HG02981 (cell line): ENCODE data around the gene OGFOD2.
"Not testable (repeated sequence)": the region's sequence is repeated elsewhere in the genome, so short reads cannot be mapped to it uniquely, and the experiment has no call there.

Experiments
- ATAC-seq: cut with Tn5 transposase; IDR thresholded peaks from one replicate; pipeline ENCODE4 v1.9.1; 2021; ENCODE audit warnings: mild to moderate bottlenecking, moderate library complexity; ENCODE audit not compliant: unreplicated experiment

The OGFOD2 gene

DNA sequence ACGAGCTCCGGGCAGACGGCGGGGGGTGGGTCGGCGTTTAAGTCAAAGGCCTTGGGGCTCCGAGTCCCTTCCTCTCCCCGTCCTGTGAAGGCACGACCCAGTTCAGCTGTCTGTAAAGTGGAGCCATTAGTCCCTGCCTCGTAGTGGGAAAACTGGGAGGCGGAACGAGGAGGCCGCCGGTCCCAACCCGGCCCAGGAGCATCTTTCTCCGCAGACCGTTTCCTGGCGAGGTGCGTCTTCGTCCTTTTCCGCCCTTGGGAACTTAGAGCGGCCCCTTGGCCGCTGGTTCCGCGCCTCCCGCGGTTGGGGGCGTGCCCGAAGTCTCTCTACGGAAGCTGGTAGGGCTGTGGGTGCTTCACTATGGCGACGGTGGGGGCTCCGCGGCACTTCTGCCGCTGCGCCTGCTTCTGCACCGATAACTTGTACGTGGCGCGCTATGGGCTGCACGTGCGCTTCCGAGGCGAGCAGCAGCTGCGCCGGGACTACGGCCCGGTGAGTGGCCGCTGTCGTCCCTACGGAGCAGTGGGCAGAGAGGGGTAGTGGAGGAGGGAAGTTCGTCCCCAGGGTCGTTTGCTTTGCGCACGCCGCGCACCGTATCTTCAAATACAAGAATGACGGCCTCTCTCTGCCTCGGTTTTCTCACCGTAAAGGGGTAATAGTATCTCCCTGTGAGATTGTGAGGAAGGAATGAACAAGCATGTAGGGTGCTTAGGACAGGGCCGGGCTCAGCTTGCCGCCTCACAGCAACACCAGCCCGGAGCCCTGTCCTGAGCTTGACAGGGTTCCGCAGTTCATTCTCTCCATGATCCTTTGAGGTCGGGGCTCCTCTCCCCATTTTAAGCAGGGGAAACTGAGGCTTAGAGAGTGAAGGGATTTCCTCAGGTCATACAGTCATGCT is at the start of gene OGFOD2:
OGFOD2 (plus strand) TSS at position 353 of the 898 bp plus-strand sequence; CDS start at position 361, 8 bp downstream.
- ATAC-seq: peak; percentile 76

DNA sequence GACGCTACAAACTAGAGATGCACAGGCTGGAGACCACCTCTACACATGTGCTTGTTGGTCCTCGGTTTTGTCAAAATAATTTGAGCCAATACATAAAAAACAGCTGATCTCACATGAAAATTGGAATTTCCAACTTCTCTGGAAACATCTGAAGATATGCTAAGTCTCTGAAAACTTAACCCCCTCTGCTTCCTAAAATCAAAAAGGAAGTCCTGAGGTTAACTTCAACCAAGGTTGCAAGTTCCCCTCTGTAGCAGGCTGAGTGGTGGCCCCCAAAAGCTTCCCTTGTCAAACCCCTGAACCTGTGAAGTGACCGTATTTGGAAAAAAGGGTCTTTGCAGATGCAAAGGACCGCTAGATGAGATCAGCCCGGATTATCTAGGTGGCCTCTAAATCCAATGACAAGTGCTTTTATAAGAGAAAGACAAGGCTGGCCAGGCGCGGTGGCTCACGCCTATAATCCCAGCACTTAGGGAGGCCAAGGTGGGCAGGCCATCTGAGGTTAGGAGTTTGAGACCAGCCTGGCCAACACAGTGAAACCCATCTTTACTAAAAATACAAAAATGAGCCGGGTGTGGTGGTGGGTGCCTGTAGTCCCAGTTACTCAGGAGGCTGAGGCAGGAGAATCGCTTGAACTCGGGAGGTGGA is 47.2 kb upstream of the OGFOD2 start:
- ATAC-seq: no peak

DNA sequence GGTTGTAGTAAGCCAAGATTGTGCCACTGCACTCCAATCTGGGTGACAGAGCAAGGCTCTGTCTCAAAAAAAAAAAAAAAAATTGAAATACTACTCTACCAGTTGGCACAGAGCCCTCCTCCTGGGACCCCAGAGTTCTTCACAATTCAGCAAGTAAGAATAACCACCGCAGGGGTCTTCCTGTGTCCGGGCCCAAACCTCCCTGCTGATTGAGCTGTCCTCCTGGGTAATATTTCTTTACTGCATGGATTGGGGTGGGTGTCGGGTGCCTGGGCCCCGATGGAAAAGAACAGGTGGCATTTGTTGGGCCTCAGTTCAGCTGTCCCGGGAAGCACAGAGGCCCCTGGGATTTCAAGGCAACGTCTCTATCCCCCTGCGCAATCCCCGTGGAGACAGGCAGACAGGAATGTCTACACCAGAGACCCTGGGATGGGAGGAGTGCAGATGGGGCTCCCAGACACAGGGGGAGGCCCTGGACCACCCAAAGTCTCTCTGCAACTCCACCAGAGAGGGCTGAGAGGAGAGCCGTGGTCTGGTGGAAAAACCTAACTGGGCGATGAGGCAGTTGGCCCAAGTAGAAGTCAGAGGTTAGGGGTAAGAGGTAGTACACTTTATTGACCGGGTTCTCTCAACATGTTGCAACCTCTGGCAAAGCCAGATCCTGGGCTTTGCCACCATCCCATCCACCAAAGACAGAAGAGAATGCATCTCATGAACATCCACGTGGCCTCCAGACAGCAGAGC is 46.5 kb upstream of the OGFOD2 start:
- no peak for ATAC-seq

DNA sequence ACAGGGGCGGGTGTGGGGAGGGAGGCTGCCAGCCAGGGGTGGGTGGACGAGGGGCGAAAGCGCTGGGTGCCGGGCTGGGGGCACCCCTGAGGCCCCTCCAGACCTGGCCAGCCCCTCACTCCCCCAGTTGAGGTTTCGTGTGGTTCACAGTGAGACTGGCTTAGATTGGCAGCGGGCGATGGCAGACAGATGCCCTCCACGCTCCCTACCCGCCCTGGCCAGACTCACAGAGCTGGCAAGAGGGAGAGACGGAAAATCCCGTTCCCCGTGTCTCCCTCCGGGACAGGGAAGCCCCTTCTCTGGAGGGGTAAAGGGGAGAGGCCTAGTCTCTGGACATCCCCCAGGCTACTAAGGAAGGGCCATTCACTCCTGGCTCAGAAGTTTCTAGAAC is 45.9 kb upstream of the OGFOD2 start:
- ATAC-seq: no peak

DNA sequence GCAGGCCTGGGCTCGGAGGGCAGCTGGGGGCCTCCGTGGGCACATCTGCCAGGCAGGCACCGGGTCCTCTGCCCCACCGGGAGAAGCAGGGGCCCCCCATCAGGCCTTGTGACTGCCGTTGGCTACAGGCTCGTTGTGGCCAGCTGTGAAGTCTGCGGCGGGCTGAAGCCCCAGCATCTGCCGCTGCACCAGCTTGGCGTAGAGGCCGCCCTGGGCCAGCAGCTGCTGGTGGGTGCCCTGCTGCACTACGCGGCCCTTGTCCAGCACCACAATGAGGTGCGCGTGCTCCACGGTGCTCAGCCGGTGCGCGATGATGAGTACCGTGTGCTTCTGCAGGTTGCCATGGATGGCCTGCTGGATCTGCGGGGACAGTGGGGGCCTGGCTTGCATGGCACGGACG is 45.2 kb upstream of the OGFOD2 start:
- ATAC-seq: no peak

DNA sequence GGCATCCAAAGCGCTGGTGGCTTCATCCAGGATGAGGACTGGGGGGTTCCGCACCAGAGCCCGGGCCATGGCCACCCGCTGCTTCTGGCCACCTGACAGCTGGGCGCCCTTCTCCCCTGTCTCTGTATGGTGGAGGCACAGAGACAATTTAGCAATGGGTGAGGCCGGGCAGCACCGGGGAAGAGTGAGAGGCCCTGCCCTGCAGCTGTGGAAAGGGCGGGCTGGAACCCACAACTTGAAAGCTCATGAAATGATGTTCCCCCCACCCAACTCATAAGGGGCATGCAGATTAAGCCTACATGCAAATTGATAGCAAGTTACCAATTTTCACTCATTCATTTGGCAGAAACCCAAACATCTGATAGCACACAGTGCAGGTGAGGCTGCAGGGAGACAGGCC is 42.8 kb upstream of the OGFOD2 start:
- no peak for ATAC-seq

DNA sequence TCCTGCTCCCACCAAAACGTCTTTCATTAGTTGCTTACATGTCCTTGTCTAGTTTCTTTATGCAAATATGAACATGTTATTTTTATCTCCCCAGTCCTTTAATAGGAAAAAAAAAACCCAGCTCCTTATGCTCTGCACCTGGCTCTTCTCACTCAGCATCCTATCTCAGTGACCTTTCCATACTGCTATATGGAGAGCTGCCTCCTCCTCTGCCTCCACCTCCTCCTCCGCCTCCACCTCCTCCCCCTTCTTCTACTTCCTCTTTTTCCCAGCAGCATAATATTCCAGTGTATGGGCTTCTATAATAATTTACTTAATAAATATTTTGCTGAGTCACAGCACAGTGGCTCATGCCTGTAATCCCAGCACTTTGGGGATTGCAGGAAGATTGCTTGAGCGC is 40.3 kb upstream of the OGFOD2 start:
- ATAC-seq: no peak

DNA sequence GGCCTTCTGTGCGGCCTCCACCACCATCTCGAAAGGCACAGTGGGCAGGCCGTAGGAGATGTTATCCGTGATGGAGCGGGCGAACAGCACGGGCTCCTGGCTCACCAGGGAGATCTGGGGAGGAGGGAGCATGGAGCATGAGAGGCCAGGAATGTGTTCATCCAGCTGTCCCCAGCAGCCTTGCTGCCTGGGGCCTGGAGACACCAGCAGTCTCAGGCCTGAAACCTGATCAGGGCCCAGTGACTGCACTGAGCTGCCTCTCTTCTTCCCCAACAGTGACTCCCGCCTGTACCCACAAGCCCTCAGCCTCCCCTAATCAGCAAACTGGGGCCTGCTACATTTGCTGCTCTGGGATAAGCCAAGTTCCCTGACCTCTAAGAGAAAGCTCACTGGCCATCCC is 39.7 kb upstream of the OGFOD2 start:
- ATAC-seq: no peak

DNA sequence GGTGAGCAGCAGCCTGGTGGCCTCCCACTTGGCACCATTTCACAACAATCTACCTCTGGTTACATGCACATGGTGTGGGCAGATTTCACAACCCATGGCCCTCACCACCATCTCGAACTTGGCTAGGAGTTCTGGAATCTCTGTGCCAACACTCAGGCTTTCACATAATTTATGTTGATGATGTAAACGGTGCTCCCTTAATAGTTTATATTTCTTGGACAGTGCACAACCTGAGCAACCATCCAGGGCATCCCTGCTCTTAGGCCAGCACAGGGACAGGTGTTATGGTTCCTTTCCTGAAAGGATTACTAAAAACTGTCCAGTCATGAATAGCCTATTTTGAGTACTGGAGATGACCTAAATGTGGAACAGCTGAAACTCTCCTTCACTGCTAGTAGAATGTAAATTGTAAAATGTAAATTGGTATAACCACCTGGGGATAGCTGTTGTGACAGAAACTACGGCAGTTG is 37.4 kb upstream of the OGFOD2 start:
- no peak for ATAC-seq

DNA sequence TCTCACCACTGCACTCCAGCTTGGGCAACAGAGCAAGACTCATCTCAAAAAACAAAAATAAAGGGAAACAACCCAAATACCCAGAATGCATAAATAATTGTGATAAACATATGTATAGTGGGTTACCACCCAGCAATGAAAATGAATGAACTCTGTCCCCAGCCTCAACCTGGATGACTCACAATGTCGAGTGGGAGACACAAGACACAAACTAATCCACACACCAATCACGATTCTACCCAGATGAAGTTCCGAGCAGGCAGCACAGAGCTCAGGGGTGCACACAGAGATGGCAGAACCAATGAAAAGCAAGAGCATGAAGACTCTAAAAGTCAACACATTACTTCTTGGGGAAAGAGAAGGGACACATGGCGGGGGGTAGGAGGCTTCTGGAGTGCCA is 35.9 kb upstream of the OGFOD2 start:
- no peak for ATAC-seq

DNA sequence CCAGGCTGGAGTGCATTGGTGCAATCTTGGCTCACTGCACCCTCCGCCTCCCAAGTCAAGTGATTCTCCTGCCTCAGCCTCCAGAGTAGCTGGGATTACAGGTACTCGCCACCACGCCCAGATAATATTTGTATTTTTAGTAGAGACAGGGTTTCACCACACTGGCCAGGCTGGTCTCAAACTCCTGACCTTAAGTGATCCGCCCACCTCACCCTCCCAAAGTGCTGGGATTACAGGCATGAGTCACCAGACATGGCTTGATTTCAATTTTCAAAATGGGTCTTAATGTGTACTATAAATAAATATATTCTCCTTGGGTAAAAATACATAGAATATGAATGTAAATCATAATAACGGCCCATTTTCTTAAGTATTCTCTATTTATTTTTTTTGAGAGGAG is 33.7 kb upstream of the OGFOD2 start:
- not testable (repeated sequence) for ATAC-seq

DNA sequence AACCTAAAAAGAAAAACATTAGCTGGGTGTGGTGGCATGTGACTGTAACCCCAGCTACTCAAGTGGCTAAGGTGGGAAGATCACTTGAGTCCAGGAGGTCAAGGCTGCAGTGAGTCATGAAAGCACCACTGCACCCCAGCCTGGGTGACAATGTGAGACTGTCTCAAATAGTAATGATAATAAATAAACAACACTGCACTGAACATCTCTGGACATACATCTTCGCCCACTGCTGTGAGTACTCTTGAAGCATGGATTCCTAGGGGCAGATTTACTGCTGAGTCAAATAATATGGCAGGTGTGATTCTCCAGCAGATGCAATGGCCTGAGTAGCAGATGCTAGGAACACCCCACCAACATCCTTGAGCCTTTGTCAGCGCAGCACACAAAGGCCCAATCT is 32.4 kb upstream of the OGFOD2 start:
- no peak for ATAC-seq

DNA sequence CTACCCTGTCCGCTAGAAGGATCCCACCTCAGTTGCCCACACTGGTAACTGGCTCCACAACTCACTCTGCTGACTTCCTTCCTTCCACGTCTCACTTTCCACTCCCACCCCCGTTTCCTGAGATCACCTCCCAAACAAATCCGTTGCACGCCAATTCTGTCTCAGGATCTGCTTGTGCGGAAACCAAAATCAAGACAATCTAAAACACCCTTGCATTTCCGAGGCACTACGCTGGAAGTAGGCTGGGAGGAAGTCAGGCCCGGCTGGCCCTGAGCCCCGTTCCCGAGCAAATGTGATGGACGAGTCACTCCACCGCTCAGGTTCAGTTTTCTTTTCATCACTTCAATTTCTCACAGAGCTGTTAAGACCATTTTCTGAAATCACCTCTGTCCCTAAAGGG is 31.8 kb upstream of the OGFOD2 start:
- no peak for ATAC-seq

DNA sequence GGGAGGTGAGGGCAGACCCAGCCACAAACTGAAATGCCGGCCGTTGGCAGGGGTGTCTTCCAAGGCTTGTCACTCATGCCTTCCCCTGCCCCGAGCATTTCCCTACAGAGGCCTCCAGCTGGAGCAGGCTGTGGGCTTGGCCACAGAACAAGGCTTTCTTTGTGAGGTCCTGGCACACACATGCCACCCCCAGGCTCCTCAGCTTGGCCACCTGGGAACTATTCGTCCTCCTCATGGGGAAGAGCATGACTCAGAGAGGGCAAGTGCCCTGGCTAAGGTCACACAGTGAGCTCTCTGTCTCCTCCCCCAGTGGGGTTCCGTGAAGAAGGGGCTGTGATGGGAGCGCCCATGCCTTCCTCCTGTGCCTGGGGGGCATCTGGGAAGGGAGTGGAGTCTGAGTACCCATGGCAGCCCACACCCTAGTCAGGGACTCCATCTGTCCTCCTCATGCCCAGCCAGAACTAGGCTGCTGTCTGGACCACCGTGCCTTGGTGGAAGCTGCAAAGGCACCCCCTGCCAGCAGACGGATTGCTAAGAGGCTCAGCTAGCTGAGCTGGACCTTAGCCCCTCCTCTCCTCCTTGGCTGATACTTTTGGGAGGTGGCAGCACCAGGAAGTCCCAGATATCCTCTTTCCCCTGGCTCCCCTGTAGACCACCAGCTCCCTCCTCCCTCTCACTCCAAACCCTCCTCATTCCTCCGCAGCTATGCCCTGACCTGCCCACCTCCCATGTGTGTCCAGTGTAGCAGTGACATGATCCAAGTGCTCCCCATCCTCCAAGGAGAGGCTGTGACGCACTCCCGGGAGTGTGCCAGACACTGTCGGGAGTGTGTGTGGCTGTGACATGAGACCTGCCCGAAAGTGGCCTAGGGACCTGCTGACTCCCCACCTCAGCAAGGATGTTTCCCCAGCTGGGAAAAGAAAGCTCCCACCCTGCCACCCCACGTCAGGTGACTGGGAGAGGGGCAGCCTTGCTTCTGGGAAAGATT is 30.1 kb upstream of the OGFOD2 start:
- ATAC-seq: no peak

DNA sequence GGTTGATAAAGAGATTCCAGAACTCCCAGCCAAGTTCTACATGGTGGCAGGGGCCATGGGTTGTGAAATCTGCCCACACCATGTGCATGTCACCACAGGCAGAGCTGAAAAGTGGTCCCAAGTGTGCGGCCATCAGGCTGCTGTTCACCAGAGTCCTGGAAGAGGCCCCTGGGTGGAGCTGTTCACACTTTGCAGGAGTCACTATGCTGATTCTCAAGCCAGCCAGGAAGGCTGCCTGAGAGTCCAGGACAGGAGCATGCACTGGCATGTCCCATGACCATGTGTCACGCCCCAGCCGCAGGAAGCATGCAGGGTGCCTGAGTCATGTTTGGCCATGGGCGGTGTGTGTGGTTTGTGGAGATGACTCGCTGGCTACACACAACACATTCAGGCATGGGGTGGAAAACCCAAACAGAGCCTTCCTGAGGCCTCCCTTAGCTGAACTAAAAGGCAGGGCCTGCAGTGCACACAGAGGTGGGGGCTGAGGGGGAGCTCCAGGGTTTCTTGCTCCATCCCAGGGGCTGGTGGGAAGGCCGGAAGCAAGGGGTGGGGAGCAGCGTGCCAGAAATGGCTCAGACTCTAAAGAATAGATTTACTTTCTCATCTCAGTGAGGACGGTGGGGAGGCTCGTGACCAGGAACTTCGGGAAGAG is 28.2 kb upstream of the OGFOD2 start:
- peak; percentile 71 for ATAC-seq

DNA sequence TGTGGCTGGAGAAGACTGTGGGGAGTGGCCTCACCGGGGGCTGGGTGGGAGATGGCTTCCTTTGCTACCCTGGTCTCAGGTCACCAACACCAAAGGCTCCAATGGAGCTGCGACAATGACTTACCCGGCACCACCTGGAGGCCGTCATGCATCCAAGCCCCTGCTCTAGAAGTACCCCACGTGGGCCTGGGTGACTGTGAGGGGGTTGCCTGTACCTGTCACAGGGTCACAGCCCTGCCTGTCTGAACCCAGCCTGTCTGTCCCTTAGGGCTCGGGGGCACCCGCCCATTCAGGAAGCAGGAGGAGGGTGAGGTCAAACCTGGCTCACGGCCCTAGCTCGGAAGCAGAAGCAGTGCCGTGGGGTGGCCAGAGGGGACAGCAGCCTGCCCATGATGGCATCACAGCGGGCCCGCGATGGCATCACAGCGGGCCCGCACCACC is 27.7 kb upstream of the OGFOD2 start:
- ATAC-seq: no peak

DNA sequence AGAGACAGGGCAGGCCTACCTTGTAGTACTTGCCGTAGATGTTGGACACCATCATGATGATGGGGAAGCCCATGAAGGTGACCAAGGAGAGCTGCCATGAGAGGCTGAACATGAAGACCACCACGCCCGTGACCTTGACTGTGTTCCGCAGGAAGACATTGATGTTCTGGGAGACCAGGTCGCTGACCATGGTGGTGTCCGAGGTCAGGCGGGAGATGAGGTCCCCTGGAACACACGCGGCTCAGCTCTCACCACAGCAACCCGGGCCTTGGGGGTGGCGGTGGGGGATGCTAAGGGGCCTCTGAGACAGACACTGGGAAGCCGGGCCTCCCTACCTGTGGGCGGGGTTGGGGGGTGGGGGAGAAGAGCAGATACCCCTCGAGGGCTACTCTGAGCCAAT is 26.4 kb upstream of the OGFOD2 start:
- no peak for ATAC-seq

DNA sequence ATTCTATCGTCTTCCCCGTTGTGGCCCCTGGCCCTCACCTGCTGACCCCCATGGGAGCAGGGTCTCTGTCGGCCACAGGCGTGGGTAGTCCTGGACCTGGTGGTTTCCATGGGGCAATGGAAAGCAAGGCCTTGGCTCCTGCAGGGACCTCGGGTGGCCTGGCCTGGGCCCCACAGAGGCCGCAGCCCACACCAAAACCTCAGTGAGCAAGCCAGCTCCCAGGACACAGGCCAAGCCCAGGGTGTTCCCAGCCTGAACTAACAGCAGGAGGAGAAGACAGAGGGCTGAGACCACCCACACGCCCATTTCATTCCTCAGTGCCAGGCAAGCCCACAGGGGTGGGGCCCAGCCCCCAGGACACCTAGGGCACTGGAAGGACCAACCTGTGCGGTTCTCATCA is 25.6 kb upstream of the OGFOD2 start:
- ATAC-seq: no peak

DNA sequence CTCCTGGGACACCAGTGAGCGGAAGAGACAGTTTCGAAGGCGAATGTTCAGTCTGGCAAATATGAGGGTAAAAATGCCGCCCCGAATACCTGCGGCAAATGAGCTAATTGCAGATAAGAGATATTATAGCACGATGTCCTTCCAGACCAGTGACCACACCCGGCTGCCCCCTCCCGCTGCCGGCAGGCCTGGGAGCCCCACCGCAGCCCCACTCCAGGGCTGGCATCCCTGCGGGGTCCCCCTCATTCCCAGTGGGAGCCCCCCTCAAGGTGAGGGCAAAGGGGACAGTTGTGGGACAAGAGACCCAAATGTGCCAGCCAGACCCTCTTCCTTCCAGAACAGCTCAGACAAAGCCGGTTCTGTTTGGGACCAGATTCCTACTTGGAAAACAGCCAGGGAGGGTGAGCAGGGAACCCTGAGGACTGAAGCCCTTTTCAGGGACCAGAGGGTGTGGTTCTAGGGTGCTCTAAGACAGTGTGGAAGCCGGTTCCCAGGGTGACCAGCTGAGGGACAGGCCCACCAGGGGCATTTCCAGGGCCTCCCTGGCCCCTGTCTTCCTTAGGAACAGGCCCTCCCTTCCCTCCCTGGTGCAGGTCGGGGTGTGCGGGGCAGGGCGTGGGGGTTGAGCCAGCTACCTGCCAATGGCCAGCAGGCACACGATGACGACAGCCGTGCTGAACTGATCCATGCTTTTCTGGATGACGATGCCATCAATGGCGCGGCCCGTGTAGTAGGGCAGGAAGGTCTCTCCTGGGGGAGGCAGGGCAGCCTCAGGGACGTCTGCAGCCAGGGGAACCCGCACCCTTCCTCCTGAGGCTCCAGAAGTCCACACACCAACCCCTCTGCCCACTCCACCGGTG is 25.0 kb upstream of the OGFOD2 start:
- no peak for ATAC-seq
